Nucleus accumbens (tissue), 56 donors: Measurements from ENCODE around the gene COX19.

Source experiments
- DNase-seq, 56 donors: peaks; one replicate each; lab custom pipeline; 2025; lab: John Stamatoyannopoulos, UW

COX19 gene

GRCh38 chr7:992709-993607 is 17.6 kb upstream of the COX19 start:
- DNase-seq: peak; percentile 56 to 99 (median 93)

DNA sequence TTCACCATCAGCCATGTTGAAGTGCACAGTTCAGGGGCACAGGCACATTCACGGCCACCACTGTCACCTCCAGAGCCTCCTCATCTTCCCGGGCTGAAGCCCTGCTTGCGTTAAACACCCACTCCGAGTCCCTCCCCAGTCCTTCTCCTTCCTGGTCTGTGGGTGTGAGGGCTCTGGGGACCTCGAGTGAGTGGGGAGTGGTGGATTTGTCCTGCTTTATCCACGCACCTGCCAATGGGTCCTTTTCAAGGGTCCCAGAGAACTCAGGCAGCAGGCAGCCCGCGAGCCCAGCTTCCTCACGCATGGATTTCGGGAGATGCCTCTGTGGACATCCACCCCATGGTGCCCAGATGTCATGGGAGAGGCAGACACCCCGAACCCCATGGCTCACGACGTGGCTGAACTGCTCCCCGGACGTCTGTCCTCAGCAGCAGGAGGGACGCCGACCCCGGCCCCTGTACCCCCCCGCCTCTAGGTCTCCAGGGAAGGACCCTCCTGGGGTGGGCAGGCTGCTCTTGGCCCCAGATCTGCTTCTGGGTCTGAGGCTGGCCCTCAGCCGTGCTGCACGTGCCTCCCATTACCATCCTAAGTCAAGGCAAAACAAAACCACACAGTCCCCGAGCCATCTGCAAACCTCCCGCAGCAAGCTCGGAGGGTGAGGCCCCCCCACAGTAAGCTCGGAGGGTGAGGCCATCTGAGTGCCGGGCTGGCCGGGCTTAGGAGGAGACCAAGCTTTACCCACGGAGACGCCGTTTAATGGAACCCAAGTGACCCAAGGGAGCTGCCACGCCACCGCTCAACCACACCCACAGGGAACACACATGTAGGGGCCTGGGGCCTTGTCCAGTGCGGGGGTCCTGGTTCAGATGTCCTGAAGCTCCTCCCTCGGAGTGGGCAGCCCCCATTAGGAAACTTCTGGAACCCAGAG is 16.6 kb upstream of the COX19 start:
- no peak for DNase-seq

DNA sequence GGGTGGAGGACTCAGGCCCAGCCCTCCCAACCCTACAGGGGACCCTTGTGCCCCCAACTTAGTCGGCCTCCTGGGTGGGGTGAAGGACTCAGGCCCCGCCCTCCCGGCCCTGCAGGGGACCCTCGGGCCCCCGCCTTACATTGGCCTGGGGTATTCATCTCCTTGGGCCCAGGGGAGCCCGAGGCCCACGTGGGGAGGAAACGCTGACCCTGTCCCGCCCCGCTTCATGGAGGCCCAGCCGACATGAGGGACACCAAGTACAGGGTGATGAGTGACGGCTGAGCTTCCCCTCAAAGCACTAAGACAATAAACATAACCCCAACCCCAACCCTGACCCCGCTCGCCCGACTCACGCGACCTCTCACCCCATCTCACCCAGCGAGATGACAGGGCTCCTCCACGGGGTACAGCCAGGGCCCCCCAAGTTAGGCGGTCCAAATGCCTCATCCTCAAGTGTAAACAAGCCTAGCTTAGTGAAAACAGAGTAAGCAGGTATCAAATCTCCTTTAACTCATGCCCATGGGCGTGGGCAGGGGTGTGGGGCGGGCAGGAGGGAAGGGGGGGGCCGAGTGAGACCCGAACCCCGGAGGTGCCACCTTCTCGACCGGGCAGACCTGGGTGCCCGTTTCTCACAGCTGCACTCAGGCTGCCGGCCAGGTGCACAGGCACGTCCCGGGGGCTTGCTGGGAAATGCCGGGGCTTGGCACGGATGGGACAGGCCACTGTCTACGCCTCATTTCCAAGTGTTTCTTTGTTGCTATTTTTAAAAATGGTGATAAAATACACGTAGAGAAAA is 15.8 kb upstream of the COX19 start:
- DNase-seq: no peak

DNA sequence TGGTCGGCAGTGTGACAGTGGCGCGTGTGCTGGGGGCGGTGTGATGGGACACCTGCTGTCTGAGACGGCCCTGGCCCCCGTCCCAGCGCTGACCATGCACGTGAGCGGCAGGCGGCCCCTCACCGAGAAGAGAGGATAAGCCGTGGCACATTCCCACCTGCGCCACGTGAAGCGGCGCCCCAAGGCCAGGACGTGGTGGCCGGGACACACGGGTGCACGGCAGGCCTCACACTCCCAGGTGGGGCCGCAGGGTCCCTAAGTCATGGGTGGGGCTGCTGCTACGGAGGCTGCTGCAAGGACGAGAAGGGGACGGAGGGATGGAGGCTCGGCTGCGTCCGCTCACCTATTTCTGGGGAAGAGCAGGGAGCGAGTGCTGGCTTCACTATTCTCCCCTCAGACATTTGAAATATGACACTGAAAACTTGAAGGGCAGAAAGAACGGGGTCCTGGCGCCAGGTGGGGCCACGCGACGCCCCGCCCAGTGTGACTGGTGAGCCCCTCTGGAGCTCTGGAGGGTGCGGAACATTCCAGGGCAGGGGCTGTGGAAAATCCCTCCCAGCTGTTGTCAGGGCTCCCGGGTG is 15.1 kb upstream of the COX19 start:
- no peak for DNase-seq

DNA sequence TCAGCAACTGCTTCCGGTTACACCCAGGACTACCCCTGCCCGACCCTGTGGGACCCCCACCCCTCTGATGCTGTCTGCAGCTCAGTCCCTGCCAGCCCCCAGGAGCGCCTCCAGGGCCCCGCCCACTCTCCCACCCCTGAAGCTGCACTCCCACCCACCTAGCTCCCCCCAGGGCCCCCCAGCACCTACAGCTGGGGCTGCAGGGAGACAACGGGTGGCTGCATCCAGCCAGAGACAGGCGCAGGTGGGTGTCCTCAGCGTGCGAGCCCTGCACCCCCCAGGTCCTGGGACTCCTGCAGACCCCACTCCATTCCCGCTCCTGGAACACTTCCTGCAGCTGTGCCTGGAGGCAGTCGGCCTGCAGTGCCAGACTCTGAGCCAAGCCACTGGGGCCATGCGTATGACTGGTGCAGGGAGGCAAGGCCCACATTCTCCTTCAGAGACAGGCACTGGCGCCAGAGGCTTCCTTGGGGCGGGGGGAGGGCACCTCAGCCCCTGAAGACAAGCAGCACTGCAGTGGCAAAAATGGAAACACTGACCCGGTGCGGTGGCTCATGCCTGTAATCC is 13.7 kb upstream of the COX19 start:
- DNase-seq: no peak

- peak in 1 of 56 donors; percentile 57 for DNase-seq
Observed at GRCh38 chr7:988426-988911, 13.1 kb upstream of the COX19 start.

DNA sequence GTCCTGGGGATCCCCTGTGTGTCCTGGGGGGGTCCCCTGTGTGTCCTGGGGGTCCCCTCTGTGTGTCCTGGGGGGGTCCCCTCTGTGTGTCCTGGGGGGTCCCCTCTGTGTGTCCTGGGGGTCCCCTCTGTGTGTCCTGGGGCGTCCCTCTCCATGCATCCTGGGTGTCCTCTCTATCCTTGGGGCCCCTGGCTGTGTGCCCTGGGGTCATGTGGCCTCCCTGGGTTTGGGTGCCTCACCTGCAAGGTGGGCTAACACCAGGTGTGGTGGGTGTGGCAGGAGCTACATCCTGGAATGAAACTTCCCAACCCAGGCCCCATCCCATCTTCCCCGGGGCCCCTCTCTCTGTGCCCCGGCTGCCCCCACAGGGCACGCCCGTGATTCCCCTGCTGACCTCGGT is 12.6 kb upstream of the COX19 start:
- DNase-seq: no peak

- DNase-seq: no peak
Observed at GRCh38 chr7:986766-987751, 11.7 kb upstream of the COX19 start.

GRCh38 chr7:985915-986741 is 10.8 kb upstream of the COX19 start:
- no peak for DNase-seq

DNA sequence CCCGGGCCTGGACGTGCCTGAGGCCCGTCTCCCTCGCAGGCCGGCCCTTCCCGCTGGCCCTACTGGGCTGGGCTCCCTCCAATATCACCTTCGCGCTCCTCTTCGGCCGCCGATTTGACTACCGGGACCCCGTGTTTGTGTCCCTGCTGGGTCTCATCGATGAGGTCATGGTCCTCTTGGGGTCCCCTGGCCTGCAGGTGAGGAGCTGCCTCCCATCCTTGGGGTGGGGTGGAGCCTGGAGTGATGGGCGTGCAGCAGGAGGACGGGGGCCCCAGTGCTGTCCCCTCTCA is 9.7 kb upstream of the COX19 start:
- DNase-seq: no peak

DNA sequence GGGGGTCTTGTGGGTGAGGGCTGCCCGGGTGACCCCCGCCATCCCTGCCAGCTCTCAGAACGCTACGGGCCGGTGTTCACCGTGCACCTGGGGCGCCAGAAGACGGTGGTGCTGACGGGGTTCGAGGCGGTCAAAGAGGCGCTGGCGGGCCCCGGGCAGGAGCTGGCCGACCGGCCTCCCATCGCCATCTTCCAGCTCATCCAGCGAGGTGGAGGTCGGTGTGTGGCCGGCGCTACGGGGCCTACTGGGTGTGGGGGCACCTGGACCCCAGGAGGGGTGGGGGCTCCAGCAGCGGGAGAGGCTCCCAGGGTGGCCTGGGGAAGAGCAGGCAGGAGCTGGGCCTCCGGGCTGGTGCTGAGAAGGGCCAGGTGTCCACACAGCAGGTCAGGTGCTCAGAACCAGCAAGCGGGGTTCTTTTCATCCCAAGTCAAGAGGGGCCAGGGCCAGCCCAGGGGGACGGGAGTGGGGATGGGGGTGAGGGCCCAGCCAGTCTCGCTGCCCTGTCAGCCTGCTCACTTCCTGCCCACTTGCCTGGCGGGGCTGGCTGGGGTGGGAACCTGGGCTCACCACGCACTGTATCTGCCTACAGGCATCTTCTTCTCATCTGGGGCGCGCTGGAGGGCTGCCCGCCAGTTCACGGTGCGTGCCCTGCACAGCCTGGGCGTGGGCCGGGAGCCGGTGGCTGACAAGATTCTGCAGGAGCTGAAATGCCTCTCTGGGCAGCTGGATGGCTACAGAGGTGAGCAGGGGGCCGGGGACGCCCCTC is 9.2 kb upstream of the COX19 start:
- no peak for DNase-seq

- no peak for DNase-seq
Observed at GRCh38 chr7:983616-984071, 8.3 kb upstream of the COX19 start.

DNA sequence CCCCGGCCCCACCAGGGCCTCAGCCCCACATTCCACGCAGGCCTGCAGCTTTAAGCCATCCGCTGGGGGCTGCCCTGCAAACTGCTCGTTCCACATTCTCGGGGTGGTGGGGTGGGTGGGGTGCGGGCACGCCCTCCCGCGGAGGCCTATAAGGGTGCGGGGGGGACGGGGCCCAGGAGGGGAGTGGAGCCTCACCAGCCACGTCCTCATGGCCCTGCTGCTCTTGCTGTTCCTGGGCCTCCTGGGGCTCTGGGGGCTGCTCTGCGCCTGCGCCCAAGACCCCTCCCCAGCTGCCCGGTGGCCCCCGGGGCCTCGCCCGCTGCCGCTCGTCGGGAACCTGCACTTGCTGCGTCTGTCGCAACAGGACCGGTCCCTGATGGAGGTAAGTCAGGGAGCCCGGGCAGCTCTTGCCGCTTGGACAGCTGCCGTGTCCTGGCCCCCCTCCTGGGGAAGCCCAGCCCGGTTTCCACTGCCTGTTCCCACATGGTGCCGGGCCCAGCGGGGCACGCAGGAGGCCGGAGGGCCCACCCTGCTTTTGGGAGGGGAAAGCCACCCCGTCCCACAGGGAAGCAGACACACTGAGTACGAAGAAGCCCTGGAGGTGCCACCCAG is 7.8 kb upstream of the COX19 start, which contains the start of gene CYP2W1:
Gene CYP2W1 (plus strand): TSS at position 178 of the 612 bp plus-strand sequence. CDS start 31 bp downstream, at position 209.
- DNase-seq: no peak

DNA sequence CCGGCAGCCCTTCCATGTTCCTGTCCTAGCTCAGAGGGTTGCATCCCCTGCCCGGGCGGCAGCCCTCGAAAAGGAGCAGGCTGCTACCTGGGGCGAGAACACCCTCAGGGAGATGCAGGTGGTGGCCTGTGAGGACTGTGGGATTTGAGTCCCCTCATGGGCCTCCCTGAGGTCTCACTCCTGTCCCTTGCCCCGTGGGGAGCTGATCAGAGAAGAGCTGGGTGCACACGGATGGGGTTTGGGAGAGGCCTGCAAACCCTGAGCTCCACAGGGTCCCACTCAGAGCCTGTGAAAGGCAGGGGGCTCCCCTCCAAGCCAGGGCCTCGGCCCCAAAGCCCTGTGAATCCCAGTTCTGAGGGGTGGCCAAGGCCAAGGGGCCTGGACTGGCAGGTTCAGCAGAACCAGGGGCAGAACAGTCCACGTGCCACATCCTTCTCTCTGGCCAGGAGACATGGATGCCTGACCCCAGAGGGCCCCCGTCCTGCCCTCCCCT is 7.2 kb upstream of the COX19 start:
- DNase-seq: no peak

DNA sequence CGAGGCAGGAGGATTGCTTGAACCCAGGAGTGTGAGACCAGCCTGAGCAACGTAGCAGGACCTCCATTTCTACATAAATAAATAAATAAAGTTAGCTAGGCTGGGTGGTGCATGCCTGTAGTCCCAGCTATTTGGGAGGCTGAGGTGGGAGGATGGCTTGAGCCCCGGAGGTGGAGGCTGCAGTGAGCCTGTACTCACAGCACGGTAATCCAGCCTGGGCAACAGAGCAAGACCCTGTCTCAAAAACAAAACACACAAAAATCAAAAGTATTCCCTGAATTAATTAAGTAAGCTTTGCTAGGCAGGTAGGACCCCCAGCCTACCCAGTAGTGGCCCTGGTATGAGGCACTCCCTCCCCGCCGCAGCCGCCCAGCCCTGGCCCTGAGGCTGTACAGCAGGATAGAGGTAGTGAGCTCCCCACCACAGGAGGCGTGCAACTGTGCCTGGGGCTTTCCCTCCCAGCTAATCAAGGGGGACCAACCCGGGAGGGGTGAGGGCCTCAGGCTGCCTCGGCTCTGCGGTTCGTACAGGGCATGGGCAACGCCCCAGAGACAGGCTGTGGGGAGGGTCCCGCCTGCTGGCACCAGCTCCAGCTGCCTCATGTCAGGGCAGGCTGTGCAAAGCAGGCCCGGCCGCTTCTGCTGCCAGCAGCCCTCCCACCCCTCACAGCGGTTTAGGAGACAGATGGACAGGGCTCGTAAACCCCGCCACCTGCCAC is 6.6 kb upstream of the COX19 start:
- no peak for DNase-seq
